Stimulated activated CD8-positive, alpha-beta memory T cell treated with anti-CD3 and anti-CD28 coated beads, Interleukin-4, amount 100 ng/mL, for 4 hours (primary cell): ENCODE results near the gene CACHD1.

Source experiments
- DNase-seq, 2 donors: peaks; one replicate each; pipeline ENCODE4 v3.0.0-alpha.2; 2020; ENCODE audit warnings: low read depth in 2 of 2, low spot score in 1 of 2

Gene CACHD1

GRCh38 chr1:64546013-64546412 is 76.1 kb downstream of the CACHD1 start:
- no peak for DNase-seq

- no peak for DNase-seq
Measured at GRCh38 chr1:64549464-64550239, 79.7 kb downstream of the CACHD1 start.

GRCh38 chr1:64550510-64550909 is 80.6 kb downstream of the CACHD1 start:
- DNase-seq = no peak

DNA sequence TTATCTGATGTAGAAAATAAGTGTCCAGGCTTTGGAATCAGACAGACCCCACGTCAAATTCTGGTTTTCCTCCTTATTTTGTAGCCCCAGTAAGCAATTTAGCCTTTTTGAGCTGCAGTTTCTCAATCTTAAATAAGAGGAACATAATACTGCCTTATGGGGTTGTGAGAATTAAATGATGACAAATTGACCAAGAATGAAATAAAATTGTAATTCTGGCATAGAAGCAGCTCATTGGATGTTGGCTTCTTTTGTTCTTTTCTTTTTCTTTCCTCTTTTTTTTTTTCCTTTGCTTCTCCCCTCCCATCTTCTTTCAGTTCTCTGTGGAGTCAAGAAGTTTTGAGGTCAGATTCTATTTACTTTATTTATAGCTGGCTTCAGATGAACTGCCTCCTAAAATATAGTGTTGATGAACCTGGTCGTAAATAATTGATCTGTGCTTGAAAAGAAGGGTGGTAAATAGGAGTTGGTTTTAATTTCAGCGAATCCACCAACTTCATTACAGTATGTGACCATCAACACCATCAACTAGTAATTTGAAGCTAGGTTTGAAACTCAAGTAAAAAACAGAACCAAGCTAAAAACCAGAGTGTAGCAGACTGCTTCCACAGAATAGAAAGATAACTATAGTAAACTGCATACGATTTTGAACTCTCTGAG is 81.1 kb downstream of the CACHD1 start:
- no peak for DNase-seq

DNA sequence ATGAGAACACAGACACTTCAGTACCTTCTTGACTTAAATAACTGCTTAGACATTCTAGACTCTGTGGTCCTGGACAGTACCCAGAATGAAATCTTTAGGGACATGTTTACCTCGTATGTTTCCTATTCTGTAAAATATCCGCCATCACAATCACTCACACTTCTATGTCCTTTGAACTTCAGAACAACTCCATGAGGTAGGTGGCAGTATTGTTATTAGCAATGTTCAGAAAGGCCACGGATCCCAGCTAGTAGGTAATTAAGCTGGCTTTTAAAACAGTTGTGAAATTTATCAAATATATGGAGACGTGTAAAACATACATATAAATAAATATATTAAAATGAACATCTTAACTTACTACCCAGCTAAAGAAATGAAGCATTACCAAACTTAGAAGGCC is 83.4 kb downstream of the CACHD1 start:
- DNase-seq = no peak

- DNase-seq = no peak
Measured at GRCh38 chr1:64555947-64556346, 86.0 kb downstream of the CACHD1 start.

DNA sequence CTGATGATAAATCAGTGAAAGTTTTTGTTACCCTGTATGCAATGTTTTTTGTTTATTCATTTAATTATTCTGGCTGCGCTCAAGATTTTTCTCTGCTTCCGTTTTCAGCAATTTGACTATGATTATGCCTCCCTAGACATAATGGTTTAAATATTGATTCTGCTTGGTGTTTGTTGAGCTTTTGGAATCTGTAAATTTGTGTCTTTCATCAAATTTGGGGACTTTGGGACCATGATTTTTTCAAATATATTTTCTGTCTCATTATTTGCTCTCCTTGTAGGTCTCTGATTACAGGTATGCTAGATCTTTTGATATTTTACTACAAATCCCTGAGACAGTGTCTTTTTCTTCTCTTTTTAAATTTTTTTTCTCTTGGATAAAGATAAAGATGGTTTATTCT is 92.1 kb downstream of the CACHD1 start:
- DNase-seq = no peak

GRCh38 chr1:64563958-64564565 is 94.1 kb downstream of the CACHD1 start:
- DNase-seq = no peak

GRCh38 chr1:64564891-64565290 is 95.0 kb downstream of the CACHD1 start:
- no peak for DNase-seq

GRCh38 chr1:64567426-64568170 is 97.7 kb downstream of the CACHD1 start:
- no peak for DNase-seq

DNA sequence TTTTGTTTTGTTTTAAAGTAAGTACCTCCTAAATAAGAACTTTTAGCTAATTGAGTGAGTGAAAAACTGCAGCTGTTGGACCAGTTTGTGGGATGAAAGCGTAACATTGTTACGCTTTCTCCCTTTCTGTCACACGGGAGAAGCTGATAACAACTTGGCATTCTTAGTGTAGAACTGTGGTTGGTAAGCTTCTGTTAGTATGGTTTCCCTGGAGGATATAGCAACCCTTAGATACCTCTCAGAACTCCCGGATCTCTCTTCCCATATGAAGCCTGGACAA is 98.2 kb downstream of the CACHD1 start:
- no peak for DNase-seq

DNA sequence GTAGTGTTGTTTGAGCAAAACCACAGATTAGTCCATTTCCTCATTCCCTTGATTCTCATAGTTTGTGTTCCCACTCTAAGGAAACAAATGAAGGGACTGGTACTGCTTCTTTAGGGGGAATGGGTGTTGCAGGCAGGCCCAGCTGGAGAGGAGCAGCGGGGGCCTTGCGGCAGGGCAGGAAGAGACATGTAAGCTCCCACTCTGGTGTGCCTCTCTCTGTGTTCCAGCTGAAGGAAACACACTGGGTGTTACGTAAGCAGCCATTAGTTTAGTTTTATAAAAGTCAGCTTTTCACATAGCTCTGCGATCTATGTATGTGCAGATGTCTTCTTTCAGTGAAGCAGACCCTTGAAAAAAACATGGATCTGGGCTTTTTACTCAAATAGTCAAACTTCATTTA is 99.5 kb downstream of the CACHD1 start:
- DNase-seq = no peak

GRCh38 chr1:64570267-64570855 is 100.4 kb downstream of the CACHD1 start:
- DNase-seq = no peak

GRCh38 chr1:64572222-64572900 is 102.4 kb downstream of the CACHD1 start:
- DNase-seq = no peak

DNA sequence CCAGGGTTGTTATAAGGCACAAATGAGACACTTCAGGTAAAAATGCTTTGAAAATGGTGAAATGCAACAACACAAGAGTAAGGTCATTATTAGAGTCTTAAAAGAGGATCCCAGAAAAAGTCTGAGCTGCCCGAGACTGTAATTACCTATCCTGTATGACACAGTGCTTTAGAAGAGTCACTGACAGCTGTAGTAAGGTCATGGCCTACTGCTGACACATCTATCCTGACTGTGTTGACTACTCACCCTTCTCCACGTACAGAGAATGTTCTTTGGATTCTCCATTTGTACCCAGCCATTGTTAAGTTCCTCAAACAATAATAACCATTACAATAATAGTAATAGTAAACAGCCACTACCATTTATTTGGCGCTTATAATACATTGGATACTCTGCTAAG is 104.4 kb downstream of the CACHD1 start:
- no peak for DNase-seq

DNA sequence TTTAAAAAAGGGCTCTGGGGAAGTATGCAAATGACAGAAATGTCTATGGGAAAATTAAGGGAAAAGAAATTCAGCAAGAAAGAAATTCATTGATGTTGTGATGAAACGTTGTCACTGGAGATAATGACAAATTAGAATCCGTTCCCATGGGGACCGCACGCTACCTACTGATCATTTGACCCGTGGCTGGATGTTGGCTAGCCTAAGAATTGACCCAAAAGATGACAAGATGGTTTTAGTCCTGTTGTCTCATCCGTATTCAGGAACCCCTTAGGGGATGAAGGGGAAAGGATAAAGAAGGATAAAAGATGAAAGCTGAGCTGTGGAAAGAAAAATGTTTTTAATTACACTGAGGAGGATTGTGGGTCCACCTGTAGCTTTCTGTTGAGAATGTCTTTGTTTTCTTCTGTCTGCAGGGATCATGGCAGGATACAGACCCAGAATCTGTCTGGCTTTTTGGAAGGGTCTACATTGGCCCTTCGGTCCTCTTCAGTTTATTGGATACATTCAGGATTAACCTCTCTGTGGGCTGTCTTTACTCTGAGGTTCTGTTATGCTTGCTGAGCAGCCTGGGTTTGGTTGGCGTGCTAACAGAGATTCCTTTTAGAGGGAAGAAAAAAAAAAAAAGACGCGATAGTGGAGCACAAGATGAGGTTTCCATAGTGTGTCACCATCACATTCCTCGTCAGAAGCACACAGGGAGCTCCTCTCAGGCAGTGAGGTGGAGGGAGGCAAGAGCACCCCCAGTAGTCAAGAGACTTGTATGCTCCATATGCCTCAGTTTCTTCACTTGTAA is 106.2 kb downstream of the CACHD1 start:
- no peak for DNase-seq

GRCh38 chr1:64578270-64578973 is 108.5 kb downstream of the CACHD1 start:
- DNase-seq = no peak

DNA sequence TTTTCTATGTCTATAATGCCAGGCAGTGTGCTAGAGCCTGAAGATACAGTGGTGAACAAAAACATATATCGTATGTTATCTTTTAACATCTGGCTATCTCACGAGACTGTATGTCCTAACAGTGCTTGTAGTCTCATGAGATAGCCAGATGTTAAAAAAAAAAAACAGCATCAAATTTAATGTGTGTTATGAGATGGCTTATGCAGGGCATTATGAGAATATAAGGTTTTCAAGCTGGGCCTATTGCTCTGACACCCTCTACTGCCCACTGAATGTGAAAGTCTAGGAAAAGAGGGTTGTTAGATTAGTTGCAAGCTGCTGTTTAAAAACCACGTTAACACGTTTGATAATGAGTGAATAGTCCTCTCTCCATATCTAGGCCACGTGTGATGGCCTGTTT is 109.8 kb downstream of the CACHD1 start:
- DNase-seq = no peak

DNA sequence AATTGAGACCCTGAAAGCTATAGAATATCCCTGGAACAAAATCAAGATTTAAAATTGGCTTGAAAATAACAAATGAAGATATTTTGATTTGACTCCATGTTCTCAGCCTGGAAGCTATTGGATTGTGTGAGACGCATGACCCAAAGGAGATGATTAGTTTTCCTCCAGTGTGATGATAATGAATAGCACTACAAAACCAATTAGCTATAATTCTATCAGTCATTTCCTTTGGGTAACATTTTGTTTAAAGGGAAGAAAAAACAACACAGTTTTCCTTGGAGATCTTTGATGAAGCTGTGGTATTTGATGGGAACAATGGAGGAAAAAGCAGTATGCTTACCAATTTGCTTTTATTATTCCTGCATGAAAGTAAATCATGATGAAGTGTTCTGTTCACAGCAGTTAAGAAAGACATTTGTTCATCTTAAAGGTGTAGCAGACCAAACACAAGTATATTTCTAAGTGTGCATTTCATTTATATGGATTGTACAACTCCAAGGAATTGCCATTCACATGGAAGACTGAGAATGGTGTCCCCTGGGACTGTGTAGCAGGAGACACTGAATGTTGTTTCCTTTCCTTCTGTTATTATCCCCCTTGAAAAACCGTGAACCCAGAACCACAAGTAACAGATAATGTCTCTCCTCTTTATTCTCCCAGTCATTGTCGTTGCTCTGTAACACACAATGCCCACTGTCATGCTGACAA is 111.4 kb downstream of the CACHD1 start:
- DNase-seq = no peak
